CMK (cell line): ENCODE measurements around the gene EXOC5.

Source experiments
- DNase-seq: peaks from one replicate; pipeline ENCODE4 v3.0.0-alpha.2; 2010; ENCODE audit warnings: low read depth

The EXOC5 gene

DNA sequence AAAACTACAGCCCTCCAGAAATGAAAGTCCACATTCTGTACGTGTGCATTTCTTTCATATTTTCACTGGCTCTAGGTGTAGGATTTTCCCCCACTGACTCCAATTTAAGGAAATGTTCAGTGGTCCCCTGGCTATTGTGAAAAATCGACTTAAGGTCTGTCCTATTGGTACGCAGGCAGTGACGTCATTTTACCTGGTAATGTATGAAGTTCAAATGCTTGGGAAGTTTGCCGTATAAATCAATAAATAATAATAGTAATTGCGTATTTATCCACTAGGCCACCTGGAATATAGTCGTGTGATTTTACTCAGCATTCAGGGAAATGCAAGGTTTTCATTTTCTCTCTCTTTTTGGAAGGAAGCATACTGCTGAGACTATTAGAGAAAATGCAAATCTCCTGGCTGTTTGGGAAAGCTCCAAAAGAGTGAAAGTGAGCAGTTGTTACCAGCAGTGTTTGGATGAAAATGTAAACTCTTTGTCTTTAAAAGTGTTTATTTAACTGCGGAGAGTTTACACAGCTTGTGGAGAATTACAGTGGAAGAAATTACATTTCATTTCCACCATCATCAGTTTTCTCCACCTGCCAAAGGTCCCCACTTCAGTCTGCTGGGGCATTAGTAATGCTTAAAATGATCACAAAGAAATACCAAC is 107.0 kb downstream of the EXOC5 start:
- DNase-seq = no peak

DNA sequence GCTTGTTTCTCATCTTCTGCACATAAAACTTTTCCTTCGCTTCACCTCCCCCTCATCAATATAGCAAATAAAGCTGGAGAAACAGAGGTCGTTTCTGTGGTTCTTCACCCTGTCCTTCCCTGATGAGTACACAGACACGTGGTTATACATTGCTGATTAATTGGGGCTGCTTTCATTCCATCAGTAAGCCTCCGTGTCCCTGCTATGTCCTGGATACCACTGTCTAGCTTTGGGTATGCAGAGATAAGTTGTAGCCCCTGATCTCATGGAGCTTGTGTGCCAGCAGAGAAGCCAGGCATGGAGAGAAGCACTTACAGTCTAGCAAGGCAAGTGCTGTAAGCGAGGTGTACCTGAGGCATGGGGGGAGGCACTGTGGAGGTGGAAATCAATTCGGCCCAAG is 108.4 kb downstream of the EXOC5 start:
- no peak for DNase-seq

- DNase-seq = no peak
Observed at GRCh38 chr14:57153286-57153685, 115.4 kb downstream of the EXOC5 start.
